ENCODE results near the gene RSBN1. TPM values are rescaled to one million over a fixed set of nuclear protein-coding genes. Genes with fewer than 3 reads are reported as not detected.
A peak's percentile ranks its signal among the peaks of the same experiment; 100 is the strongest.

The RSBN1 gene
- total RNA-seq, 2 donors from 2014 or later: 16.1 to 23.5 TPM

DNA sequence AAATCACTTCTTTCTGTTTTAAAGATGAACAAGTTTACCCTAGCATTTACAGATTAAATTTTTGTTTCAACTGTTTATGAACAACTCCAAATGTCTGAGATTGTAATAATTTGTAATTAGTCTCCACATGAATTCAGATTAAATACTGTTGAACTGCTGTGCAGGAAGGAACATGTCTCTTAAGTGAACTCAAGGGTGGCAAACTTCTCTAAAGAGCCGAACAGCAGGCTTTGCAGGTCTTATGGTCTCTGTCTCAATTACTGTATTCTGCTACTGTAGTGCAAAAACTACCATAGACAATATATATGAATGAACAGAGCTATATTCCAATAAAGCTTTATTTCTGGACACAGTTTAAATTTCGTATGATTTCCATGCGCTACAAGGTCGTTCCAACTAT lies 6.6 kb downstream of the RSBN1 start:
- H3K27me3 ChIP-seq (replicated peaks; ENCODE audit: insufficient read depth): no peaks in the 10 kb centered on the region
- H3K27ac ChIP-seq: no peak overlapping the region
- no peak overlapping the region for H3K4me3 ChIP-seq
- DNase-seq (ENCODE audit: low spot score): no peak
- TF ChIP-seq, protein P1, sequence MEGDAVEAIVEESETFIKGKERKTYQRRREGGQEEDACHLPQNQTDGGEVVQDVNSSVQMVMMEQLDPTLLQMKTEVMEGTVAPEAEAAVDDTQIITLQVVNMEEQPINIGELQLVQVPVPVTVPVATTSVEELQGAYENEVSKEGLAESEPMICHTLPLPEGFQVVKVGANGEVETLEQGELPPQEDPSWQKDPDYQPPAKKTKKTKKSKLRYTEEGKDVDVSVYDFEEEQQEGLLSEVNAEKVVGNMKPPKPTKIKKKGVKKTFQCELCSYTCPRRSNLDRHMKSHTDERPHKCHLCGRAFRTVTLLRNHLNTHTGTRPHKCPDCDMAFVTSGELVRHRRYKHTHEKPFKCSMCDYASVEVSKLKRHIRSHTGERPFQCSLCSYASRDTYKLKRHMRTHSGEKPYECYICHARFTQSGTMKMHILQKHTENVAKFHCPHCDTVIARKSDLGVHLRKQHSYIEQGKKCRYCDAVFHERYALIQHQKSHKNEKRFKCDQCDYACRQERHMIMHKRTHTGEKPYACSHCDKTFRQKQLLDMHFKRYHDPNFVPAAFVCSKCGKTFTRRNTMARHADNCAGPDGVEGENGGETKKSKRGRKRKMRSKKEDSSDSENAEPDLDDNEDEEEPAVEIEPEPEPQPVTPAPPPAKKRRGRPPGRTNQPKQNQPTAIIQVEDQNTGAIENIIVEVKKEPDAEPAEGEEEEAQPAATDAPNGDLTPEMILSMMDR (IDR thresholded peaks at IDR 0.05): no peak
- no peaks in the 10 kb centered on the region for H3K36me3 ChIP-seq
- H3K9me3 ChIP-seq: no peaks in the 10 kb centered on the region
- ATAC-seq (ENCODE audit: insufficient number of reproducible peaks, low FRiP score, low read depth): no peak
- H3K4me1 ChIP-seq (ENCODE audit: control insufficient read depth in 1 of 2, low read depth in 2 of 2): peaks cover 52 to 54% of the 10 kb centered on the region in 2 donors

DNA sequence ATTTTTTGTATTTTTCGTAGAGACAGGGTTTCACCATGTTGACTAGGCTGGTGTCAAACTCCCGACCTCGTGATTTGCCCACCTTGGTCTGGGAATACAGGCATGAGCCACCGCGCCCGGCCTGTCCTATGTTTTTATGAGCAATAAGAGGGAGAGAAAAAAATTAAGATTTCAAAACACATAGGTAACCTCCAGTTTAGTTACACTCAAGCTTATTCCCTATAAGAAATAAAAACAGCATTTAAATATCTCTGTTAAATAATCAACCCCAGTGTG lies 7.1 kb downstream of the RSBN1 start:
- DNase-seq (ENCODE audit: low spot score): no peak
- Histone ChIP-seq H3K4me1 (ENCODE audit: control insufficient read depth in 1 of 2, low read depth in 2 of 2) (peaks cover 48 to 57% of the 10 kb centered on the region in 2 donors), H3K4me3 (peak overlapping the region; percentile 0), H3K36me3 (no peaks in the 10 kb centered on the region), H3K27me3 (replicated peaks; ENCODE audit: insufficient read depth) (no peaks in the 10 kb centered on the region), H3K9me3 (no peaks in the 10 kb centered on the region), H3K27ac (no peak overlapping the region)
- TF ChIP-seq, protein P1 (IDR thresholded peaks at IDR 0.05): no peak
- ATAC-seq (ENCODE audit: insufficient number of reproducible peaks, low FRiP score, low read depth): no peak

DNA sequence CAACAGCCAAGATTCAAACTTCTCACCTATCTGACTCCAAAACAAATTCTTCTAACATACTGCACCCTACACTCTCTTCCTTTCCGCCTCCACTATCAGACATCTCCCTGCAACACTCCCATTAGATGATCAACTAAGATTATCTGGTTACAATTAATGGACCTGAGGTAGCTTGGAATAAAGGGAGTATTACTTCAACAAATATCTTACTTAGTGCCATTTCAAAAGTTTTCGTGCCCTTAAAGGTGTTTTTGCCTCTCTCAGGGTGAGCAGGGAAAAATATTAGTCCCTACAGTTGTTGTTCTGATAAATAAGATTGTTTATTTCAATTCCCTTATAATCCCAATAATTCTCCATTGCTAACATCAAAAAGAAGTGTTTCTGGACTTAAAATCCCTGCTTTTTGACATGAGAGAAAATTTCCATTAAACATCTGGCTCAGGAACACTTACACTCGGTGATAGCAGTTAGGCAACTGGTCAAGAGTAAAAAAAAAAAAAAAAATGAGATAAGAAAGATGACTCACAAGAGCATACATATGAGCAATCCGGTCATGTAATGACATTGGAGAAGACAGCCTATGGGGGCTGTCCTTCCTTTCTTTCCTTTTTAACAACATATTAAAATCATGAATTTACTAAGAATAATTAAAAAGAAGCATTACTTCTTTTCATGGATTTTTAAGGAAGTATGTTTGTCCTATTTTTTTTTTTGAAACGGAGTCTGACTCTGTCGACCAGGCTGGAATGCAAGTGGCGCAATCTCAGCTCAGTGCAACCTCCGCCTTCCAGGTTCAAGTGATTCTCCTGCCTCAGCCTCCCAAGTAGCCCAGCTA lies 7.6 kb downstream of the RSBN1 start:
- TF ChIP-seq, protein P1 (IDR thresholded peaks at IDR 0.05): no peak
- no peaks in the 10 kb centered on the region for H3K36me3 ChIP-seq
- H3K27ac ChIP-seq: no peak overlapping the region
- H3K9me3 ChIP-seq: no peaks in the 10 kb centered on the region
- no peak for DNase-seq (ENCODE audit: low spot score)
- H3K4me1 ChIP-seq (ENCODE audit: control insufficient read depth in 1 of 2, low read depth in 2 of 2): peaks cover 47 to 57% of the 10 kb centered on the region in 2 donors
- no peaks in the 10 kb centered on the region for H3K27me3 ChIP-seq (replicated peaks; ENCODE audit: insufficient read depth)
- peak overlapping the region; percentile 0 for H3K4me3 ChIP-seq
- peak; percentile 65 for ATAC-seq (ENCODE audit: insufficient number of reproducible peaks, low FRiP score, low read depth)

- Histone ChIP-seq H3K4me3 (no peak overlapping the region), H3K9me3 (no peaks in the 10 kb centered on the region), H3K4me1 (ENCODE audit: control insufficient read depth in 1 of 2, low read depth in 2 of 2) (peaks cover 39 to 60% of the 10 kb centered on the region in 2 donors), H3K36me3 (peaks cover 2% of the 10 kb centered on the region), H3K27ac (no peak overlapping the region), H3K27me3 (replicated peaks; ENCODE audit: insufficient read depth) (no peaks in the 10 kb centered on the region)
- ATAC-seq (ENCODE audit: insufficient number of reproducible peaks, low FRiP score, low read depth) (no peak), DNase-seq (ENCODE audit: low spot score) (no peak)
- TF ChIP-seq, protein P1 (IDR thresholded peaks at IDR 0.05): no peak
Measured at GRCh38 chr1:113802367-113803007, 9.8 kb downstream of the RSBN1 start.

DNA sequence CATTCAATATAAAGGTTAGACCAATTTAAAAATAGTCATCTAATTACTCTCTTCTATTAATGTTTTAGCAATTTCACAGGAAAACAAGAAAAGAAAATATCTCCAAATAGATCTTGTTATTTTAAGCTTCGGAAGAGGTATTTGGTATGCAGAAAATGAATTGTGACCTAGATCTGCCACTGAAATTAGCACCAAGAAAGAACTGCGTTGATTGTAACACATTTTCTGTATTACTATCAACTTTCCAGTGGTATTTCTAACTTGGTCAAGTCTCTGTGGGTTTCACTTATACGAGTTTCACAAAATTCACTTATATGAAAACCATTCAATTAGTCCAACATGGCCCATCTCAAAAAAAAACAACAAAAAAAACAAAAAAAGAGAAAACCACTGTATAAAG lies 11.8 kb downstream of the RSBN1 start:
- no peak for ATAC-seq (ENCODE audit: insufficient number of reproducible peaks, low FRiP score, low read depth)
- Histone ChIP-seq H3K4me3 (peak overlapping the region; percentile 20), H3K27ac (no peak overlapping the region), H3K9me3 (no peaks in the 10 kb centered on the region), H3K27me3 (replicated peaks; ENCODE audit: insufficient read depth) (no peaks in the 10 kb centered on the region), H3K4me1 (ENCODE audit: control insufficient read depth in 1 of 2, low read depth in 2 of 2) (peaks cover 39 to 65% of the 10 kb centered on the region in 2 donors), H3K36me3 (peaks cover 6% of the 10 kb centered on the region)
- DNase-seq (ENCODE audit: low spot score): no peak
- TF ChIP-seq, protein P1 (IDR thresholded peaks at IDR 0.05): no peak

Measured in thoracic aorta (tissue), 2 donors.